Liver (tissue), 9 donors: Measurements from ENCODE around the gene NECAB2. TPM values are rescaled to one million over a fixed set of nuclear protein-coding genes. Genes with fewer than 3 reads are reported as not detected.

Experiments used
- DNase-seq: peaks from one replicate; pipeline ENCODE4 v3.0.0-alpha.2; 2017; ENCODE audit warnings: low spot score
- H3K27ac ChIP-seq, 2 donors: one replicate each; pipeline ENCODE4 v1.7.0; 2013; ENCODE audit warnings: inconsistent platforms in 2 of 2, low read length in 2 of 2, control low read depth in 1 of 2, low read depth in 1 of 2, mild to moderate bottlenecking in 1 of 2
- H3K27me3 ChIP-seq, 4 donors: one replicate each; pipeline versions ENCODE4 v1.6.1 to v1.7.0; 2013; ENCODE audit warnings: low read length in 3 of 4, inconsistent platforms in 1 of 4, mild to moderate bottlenecking in 1 of 4, moderate library complexity in 1 of 4; ENCODE audit not compliant: control insufficient read depth in 4 of 4, insufficient read depth in 4 of 4
- H3K36me3 ChIP-seq, 4 donors: one replicate each; pipeline versions ENCODE4 v1.6.1 to v1.7.0; 2013; ENCODE audit warnings: low read length in 3 of 4, mild to moderate bottlenecking in 3 of 4, low read depth in 1 of 4, moderate library complexity in 1 of 4; ENCODE audit not compliant: control insufficient read depth in 4 of 4, insufficient read depth in 3 of 4
- H3K4me1 ChIP-seq, 4 donors: one replicate each; pipeline versions ENCODE4 v1.6.1 to v1.7.0; 2013; ENCODE audit warnings: low read length in 3 of 4, mild to moderate bottlenecking in 3 of 4, moderate library complexity in 1 of 4; ENCODE audit not compliant: control insufficient read depth in 4 of 4, insufficient read depth in 4 of 4
- H3K4me3 ChIP-seq, 3 donors: one replicate each; pipeline versions ENCODE4 v1.6.1 to v1.7.0; 2013; ENCODE audit warnings: low read length in 3 of 3, control low read depth in 1 of 3, low read depth in 1 of 3, mild to moderate bottlenecking in 1 of 3
- H3K9ac ChIP-seq, 2 donors: one replicate each; pipeline ENCODE4 v1.7.0; 2013; ENCODE audit warnings: low read length in 2 of 2, mild to moderate bottlenecking in 2 of 2, moderate library complexity in 2 of 2, control low read depth in 1 of 2, low read depth in 1 of 2
- H3K9me3 ChIP-seq, 4 donors: one replicate each; pipeline versions ENCODE4 v1.6.1 to v1.7.0; 2013; ENCODE audit warnings: low read length in 3 of 4; ENCODE audit not compliant: control insufficient read depth in 4 of 4
- CTCF ChIP-seq: fragments of 150-350 bp; IDR thresholded peaks from 2 replicates; pipeline ENCODE4 v1.5.1; 2017; ENCODE audit warnings: improper control_type of control experiment, low read depth, low read length; ENCODE audit not compliant: missing input control
- GABPA ChIP-seq, 2 donors: IDR thresholded peaks in 1 of 2; conservative IDR thresholded peaks in 1 of 2; 2 replicates each; pipeline ENCODE4 v1.6.1; 2016; ENCODE audit warnings: antibody characterized with exemption in 2 of 2, mild to moderate bottlenecking in 1 of 2, moderate library complexity in 1 of 2
- HNF4A ChIP-seq, 2 donors: conservative IDR thresholded peaks; 2 replicates each; pipeline ENCODE4 v1.6.1; 2016; ENCODE audit warnings: antibody characterized with exemption in 2 of 2, mild to moderate bottlenecking in 2 of 2
- HNF4G ChIP-seq: IDR thresholded peaks from 2 replicates; pipeline ENCODE4 v1.6.1; 2016; ENCODE audit warnings: antibody characterized with exemption
- JUND ChIP-seq, 2 donors: IDR thresholded peaks; 2 replicates each; pipeline ENCODE4 v1.6.1; 2016; ENCODE audit warnings: antibody characterized with exemption in 2 of 2
- MAX ChIP-seq: IDR thresholded peaks from 2 replicates; pipeline ENCODE4 v1.6.1; 2016; ENCODE audit warnings: antibody characterized with exemption
- NR2F2 ChIP-seq: IDR thresholded peaks from 2 replicates; pipeline ENCODE4 v1.6.1; 2016; ENCODE audit warnings: antibody characterized with exemption
- RAD21 ChIP-seq, 2 donors: IDR thresholded peaks; 2 replicates each; pipeline ENCODE4 v1.6.1; 2016; ENCODE audit warnings: antibody characterized with exemption in 2 of 2, mild to moderate bottlenecking in 2 of 2
- REST ChIP-seq: IDR thresholded peaks from 2 replicates; pipeline ENCODE4 v1.6.1; 2016; ENCODE audit warnings: antibody characterized with exemption, mild to moderate bottlenecking
- RXRA ChIP-seq, 2 donors: IDR thresholded peaks; 2 replicates each; pipeline ENCODE4 v1.6.1; 2017 to 2018; ENCODE audit warnings: antibody characterized with exemption in 2 of 2, mild to moderate bottlenecking in 1 of 2
- TAF1 ChIP-seq: conservative IDR thresholded peaks from 2 replicates; pipeline ENCODE4 v1.6.1; 2016; ENCODE audit warnings: antibody characterized with exemption, mild to moderate bottlenecking
- YY1 ChIP-seq: IDR thresholded peaks from 2 replicates; pipeline ENCODE4 v1.6.1; 2016; ENCODE audit warnings: antibody characterized with exemption, mild to moderate bottlenecking
- ZBTB33 ChIP-seq: IDR thresholded peaks from 2 replicates; pipeline ENCODE4 v1.6.1; 2016; ENCODE audit warnings: antibody characterized with exemption
- WGBS: extraction: QIAGEN DNeasy Blood & Tissue Kit; methylation state at CpG from one replicate; pipeline ENCODE4 v1.1.7; 2013; 5-methylcytosine and 5-hydroxymethylcytosine counted together
- polyA plus RNA-seq, 2 donors: library from polyadenylated mRNA; stranded (reverse) in 1 of 2; unstranded in 1 of 2; fragments of 200-250 nt in 1 of 2; fragments of >200 nt in 1 of 2; fragmentation: Nextera tagmentation in 1 of 2; extraction: Ambion mirVana in 1 of 2; gene quantifications; one replicate each; pipeline versions ENCODE4 v1.2.1 to v1.2.3, GENCODE V29; 2013 to 2015
- total RNA-seq, 2 donors: library from RNA; depleted of rRNA; stranded (reverse); fragments of >200 nt; gene quantifications; one replicate each; pipeline ENCODE4 v1.2.3, GENCODE V29; 2014
- donor health status: healthy.
- donor health status: healthy.
- donor health status: healthy.
- donor health status: healthy.
- donor health status: healthy.

Gene NECAB2
- total and polyA plus RNA-seq, 4 donors: 2.7 to 3.8 (median 2.9) TPM; not detected in 1

- TF ChIP-seq REST: no peak
- TF ChIP-seq MAX: no peak
- no peak for TF ChIP-seq RXRA (IDR thresholded peaks at IDR 0.05)
- TF ChIP-seq GABPA (IDR thresholded peaks at IDR 0.05 in 1 of 2, conservative IDR thresholded peaks at IDR 0.05 in 1 of 2): no peak
- TF ChIP-seq NR2F2: no peak
- TF ChIP-seq HNF4A (conservative IDR thresholded peaks at IDR 0.05): no peak
These were observed 37.1 kb upstream of the NECAB2 start (continued) for GRCh38 chr16:83930730-83931500.

- TF ChIP-seq CTCF (no peak), RAD21 (IDR thresholded peaks at IDR 0.05) (no peak), NR2F2 (no peak), JUND (IDR thresholded peaks at IDR 0.05) (no peak), ZBTB33 (no peak), HNF4G (no peak), RXRA (IDR thresholded peaks at IDR 0.05) (no peak)
- H3K9ac ChIP-seq: no peak overlapping the region
- 95% methylated on average over 17 of the region's 17 CpGs for WGBS
- H3K4me3 ChIP-seq: no peak overlapping the region
- H3K4me1 ChIP-seq: peaks cover 2 to 20% (median 16%) of the 10 kb centered on the region in 4 donors
- H3K27me3 ChIP-seq: no peaks in the 10 kb centered on the region
- no peaks in the 10 kb centered on the region for H3K9me3 ChIP-seq
- no peak for DNase-seq
- no peaks in the 10 kb centered on the region for H3K36me3 ChIP-seq
- no peak overlapping the region for H3K27ac ChIP-seq
These were observed 36.5 kb upstream of the NECAB2 start for GRCh38 chr16:83931556-83931955.

- H3K27ac ChIP-seq: no peak overlapping the region
- no peak overlapping the region for H3K9ac ChIP-seq
- H3K9me3 ChIP-seq: no peaks in the 10 kb centered on the region
- WGBS: 93% methylated on average over 11 of the region's 11 CpGs
- H3K27me3 ChIP-seq: no peaks in the 10 kb centered on the region
- H3K4me1 ChIP-seq: peaks cover 2 to 16% (median 13%) of the 10 kb centered on the region in 4 donors
- no peak overlapping the region for H3K4me3 ChIP-seq
- peaks cover 0 to 1% (median 0%) of the 10 kb centered on the region in 4 donors for H3K36me3 ChIP-seq
- no peak for DNase-seq
- TF ChIP-seq CTCF (no peak), RAD21 (IDR thresholded peaks at IDR 0.05) (no peak), TAF1 (no peak), GABPA (IDR thresholded peaks at IDR 0.05 in 1 of 2, conservative IDR thresholded peaks at IDR 0.05 in 1 of 2) (no peak), YY1 (no peak), REST (no peak)
These were observed 35.7 kb upstream of the NECAB2 start for GRCh38 chr16:83932304-83932703.
